ENCODE measurements around the gene PARD6A.

DNA sequence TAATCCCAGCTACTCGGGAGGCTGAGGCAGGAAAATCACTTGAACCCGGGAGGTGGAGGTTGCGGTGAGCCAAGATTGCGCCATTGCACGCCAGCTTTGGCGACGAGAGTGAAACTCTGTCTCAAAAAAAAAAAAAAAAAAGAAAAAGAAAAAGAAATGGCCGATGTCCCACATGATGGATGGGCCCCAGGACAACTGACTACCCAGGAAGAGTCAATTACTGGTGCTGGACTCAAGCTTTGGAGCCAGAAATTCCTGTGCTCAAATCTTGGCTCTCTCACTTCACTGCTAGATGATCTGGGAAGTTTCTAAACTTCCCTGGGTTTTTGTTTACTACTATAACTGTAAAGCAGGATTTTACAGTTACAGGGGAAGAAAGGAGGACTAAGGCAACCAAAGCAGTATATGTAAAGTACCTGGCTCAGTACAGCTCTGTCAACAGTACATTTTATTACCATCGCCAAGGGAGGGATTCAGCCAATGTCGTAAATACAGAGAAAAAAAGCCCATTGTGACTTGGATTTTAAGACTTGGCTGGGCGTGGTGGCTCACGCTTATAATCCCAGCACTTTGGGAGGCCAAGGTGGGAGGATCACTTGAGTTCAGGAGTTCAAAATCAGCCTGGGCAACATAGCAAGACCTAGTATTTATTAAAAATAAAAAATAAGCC, 17.7 kb downstream of the PARD6A start:
- no peak for TF ChIP-seq POLR2AphosphoS5 (IDR thresholded peaks at IDR 0.05; ENCODE audit: low read depth, low read length)
- no peak for TF ChIP-seq NFE2L2 (IDR thresholded peaks at IDR 0.05; ENCODE audit: low read length)
- TF ChIP-seq FOXK2 (IDR thresholded peaks at IDR 0.05), result no peak
- TF ChIP-seq, protein P1, sequence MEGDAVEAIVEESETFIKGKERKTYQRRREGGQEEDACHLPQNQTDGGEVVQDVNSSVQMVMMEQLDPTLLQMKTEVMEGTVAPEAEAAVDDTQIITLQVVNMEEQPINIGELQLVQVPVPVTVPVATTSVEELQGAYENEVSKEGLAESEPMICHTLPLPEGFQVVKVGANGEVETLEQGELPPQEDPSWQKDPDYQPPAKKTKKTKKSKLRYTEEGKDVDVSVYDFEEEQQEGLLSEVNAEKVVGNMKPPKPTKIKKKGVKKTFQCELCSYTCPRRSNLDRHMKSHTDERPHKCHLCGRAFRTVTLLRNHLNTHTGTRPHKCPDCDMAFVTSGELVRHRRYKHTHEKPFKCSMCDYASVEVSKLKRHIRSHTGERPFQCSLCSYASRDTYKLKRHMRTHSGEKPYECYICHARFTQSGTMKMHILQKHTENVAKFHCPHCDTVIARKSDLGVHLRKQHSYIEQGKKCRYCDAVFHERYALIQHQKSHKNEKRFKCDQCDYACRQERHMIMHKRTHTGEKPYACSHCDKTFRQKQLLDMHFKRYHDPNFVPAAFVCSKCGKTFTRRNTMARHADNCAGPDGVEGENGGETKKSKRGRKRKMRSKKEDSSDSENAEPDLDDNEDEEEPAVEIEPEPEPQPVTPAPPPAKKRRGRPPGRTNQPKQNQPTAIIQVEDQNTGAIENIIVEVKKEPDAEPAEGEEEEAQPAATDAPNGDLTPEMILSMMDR (CRISPR knock-in tag; IDR thresholded peaks at IDR 0.05), result no peak
- no peak for TF ChIP-seq SIN3A (IDR thresholded peaks at IDR 0.05; ENCODE audit: borderline replicate concordance, low read depth, low read length)
- no peak for TF ChIP-seq ZNF33A (CRISPR knock-in tag; IDR thresholded peaks at IDR 0.05; ENCODE audit: borderline replicate concordance)
- no peak for TF ChIP-seq FOXP1 (IDR thresholded peaks at IDR 0.05)
- no peak for TF ChIP-seq FOXP1 (CRISPR knock-in tag; IDR thresholded peaks at IDR 0.05)
- TF ChIP-seq, protein P2, sequence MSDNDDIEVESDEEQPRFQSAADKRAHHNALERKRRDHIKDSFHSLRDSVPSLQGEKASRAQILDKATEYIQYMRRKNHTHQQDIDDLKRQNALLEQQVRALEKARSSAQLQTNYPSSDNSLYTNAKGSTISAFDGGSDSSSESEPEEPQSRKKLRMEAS (IDR thresholded peaks at IDR 0.05), result no peak
- no peak for TF ChIP-seq ARNTL (CRISPR knock-in tag; IDR thresholded peaks at IDR 0.05)
- TF ChIP-seq NFYC (CRISPR knock-in tag; IDR thresholded peaks at IDR 0.05), result no peak

Measured in HepG2 (cell line).